B cell (primary cell): ENCODE measurements around the gene HAGH. TPM values are rescaled to one million over a fixed set of nuclear protein-coding genes. Genes with fewer than 3 reads are reported as not detected.

ENCODE experiments used
- ATAC-seq: fragments of 200-7000 bp; cut with Tn5 transposase; one replicate; pipeline ENCODE4 v1.10.0; 2021; ENCODE audit warnings: low read depth, mild to moderate bottlenecking, moderate number of reproducible peaks, moderate library complexity
- CTCF ChIA-PET: fragments of 350-600 bp; sonication (Branson Sonifier 250); formaldehyde crosslinking; loops from one replicate; lab custom pipeline; 2021; ENCODE audit warnings: antibody characterized with exemption, inconsistent platforms; lab: Charles Lee
- POLR2A ChIA-PET: fragments of 350-600 bp; sonication (Branson Sonifier 250); formaldehyde crosslinking; loops from one replicate; lab custom pipeline; 2021; ENCODE audit warnings: antibody characterized with exemption; lab: Charles Lee
- DNase-seq: peaks from one replicate; pipeline ENCODE4 v3.0.0; 2013
- H2AFZ ChIP-seq: 2 replicates; pipeline ENCODE4 v1.6.1; 2012; ENCODE audit warnings: mild to moderate bottlenecking, low read depth, low read length; ENCODE audit not compliant: insufficient read depth, poor library complexity, severe bottlenecking
- H3K27ac ChIP-seq, 2 donors: 1 replicate in 1 of 2; 2 replicates in 1 of 2; pipeline ENCODE4 v1.5.1; 2012 to 2013; ENCODE audit warnings: low read length in 2 of 2, mild to moderate bottlenecking in 2 of 2, moderate library complexity in 1 of 2
- H3K27me3 ChIP-seq, 4 experiments: fragments of 200-600 bp in 1 of 4; sonication (generic) in 1 of 4; replicated peaks in 1 of 4; 1 replicate in 2 of 4; 2 replicates in 2 of 4; pipeline versions ENCODE4 v1.6.1 to v1.7.0; 2013 to 2016; ENCODE audit warnings: low read length in 3 of 4, mild to moderate bottlenecking in 2 of 4, mixed read lengths in 1 of 4, moderate library complexity in 1 of 4; ENCODE audit not compliant: insufficient read depth in 4 of 4, control insufficient read depth in 3 of 4; ENCODE audit errors: control extremely low read depth in 1 of 4
- H3K36me3 ChIP-seq, 2 experiments: replicated peaks in 1 of 2; 1 replicate in 1 of 2; 2 replicates in 1 of 2; pipeline versions ENCODE4 v1.6.1 to v1.7.1; 2013; ENCODE audit warnings: low read length in 1 of 2; ENCODE audit not compliant: insufficient read depth in 2 of 2, control insufficient read depth in 1 of 2; ENCODE audit errors: control extremely low read depth in 1 of 2, extremely low read depth in 1 of 2
- H3K4me1 ChIP-seq, 2 donors: fragments of 200-600 bp in 1 of 2; sonication (generic) in 1 of 2; 1 replicate in 1 of 2; 2 replicates in 1 of 2; pipeline versions ENCODE4 v1.5.1 to v1.6.1; 2013 to 2017; ENCODE audit warnings: low read length in 2 of 2; ENCODE audit not compliant: control insufficient read depth in 2 of 2, insufficient read depth in 2 of 2
- H3K4me2 ChIP-seq: replicated peaks from 2 replicates; pipeline ENCODE3; 2012; ENCODE audit warnings: mild to moderate bottlenecking, low read depth, low read length; ENCODE audit not compliant: poor library complexity, severe bottlenecking
- H3K4me3 ChIP-seq, 5 experiments: fragments of 200-600 bp in 1 of 5; sonication (generic) in 1 of 5; 1 replicate in 3 of 5; 2 replicates in 2 of 5; pipeline versions ENCODE4 v1.5.1 to v1.7.0; 2011 to 2016; ENCODE audit warnings: low read length in 4 of 5, mild to moderate bottlenecking in 4 of 5, low read depth in 2 of 5, control low read depth in 1 of 5, moderate library complexity in 1 of 5; ENCODE audit not compliant: insufficient read depth in 1 of 5; ENCODE audit errors: control extremely low read depth in 1 of 5, extremely low read depth in 1 of 5
- H3K79me2 ChIP-seq: fragments of 200-600 bp; sonication (generic); one replicate; pipeline ENCODE4 v1.6.0; 2016; ENCODE audit warnings: low read length; ENCODE audit not compliant: control insufficient read depth, insufficient read depth
- H3K9ac ChIP-seq: fragments of 200-600 bp; sonication (generic); 2 replicates; pipeline ENCODE4 v1.6.1; 2017; ENCODE audit warnings: mild to moderate bottlenecking, low read length, moderate library complexity
- H3K9me3 ChIP-seq, 3 donors: one replicate each; pipeline versions ENCODE4 v1.6.1 to v1.7.1; 2013; ENCODE audit warnings: low read length in 2 of 3; ENCODE audit not compliant: control insufficient read depth in 2 of 3, insufficient read depth in 1 of 3; ENCODE audit errors: control extremely low read depth in 1 of 3
- H4K20me1 ChIP-seq: 2 replicates; pipeline ENCODE4 v1.6.0; 2012; ENCODE audit warnings: mild to moderate bottlenecking, low read length; ENCODE audit not compliant: insufficient read depth, control insufficient read depth, poor library complexity, severe bottlenecking
- H3K27ac Mint-ChIP-seq: one replicate; pipeline ENCODE4 v1.8.0; 2021; ENCODE audit warnings: mixed read lengths
- H3K27me3 Mint-ChIP-seq: one replicate; pipeline ENCODE4 v1.8.0; 2021; ENCODE audit warnings: mixed read lengths
- H3K4me1 Mint-ChIP-seq: one replicate; pipeline ENCODE4 v1.8.0; 2021; ENCODE audit warnings: mixed read lengths
- H3K4me3 Mint-ChIP-seq: one replicate; pipeline ENCODE4 v1.8.0; 2021; ENCODE audit warnings: mixed read lengths
- H3K9me3 Mint-ChIP-seq: one replicate; pipeline ENCODE4 v1.8.0; 2022; ENCODE audit warnings: mixed read lengths; ENCODE audit not compliant: insufficient read depth
- EZH2 ChIP-seq: IDR thresholded peaks from 2 replicates; pipeline ENCODE4 v1.6.1; 2012; ENCODE audit warnings: borderline replicate concordance, low read depth, mild to moderate bottlenecking, moderate library complexity, low read length; ENCODE audit not compliant: insufficient read depth, poor library complexity, severe bottlenecking
- WGBS: methylation state at CpG from one replicate; pipeline ENCODE4 v1.1.5; 2013; ENCODE audit warnings: missing lambda C conversion rate; ENCODE audit not compliant: insufficient coverage; 5-methylcytosine and 5-hydroxymethylcytosine counted together
- intact Hi-C: fragments of 100-400 bp; cut with micrococcal nuclease; formaldehyde crosslinking; loops from one replicate; pipeline ENCODE4 v1.10.0; 2022
- polyA plus RNA-seq: library from polyadenylated mRNA; depleted of rRNA; stranded (reverse); fragments of >200 nt; gene quantifications from 2 replicates; pipeline ENCODE4 v1.2.3, GENCODE V29; 2012
- total RNA-seq, 2 donors: library from RNA; stranded (reverse); fragments of 120-200 nt in 1 of 2; gene quantifications; 1 replicate in 1 of 2; 2 replicates in 1 of 2; pipeline versions ENCODE4 v1.2.3 to v1.2.4, GENCODE V29; 2013 to 2022
- TF ChIP-seq, protein P1 (sequence below): fragments of 200-600 bp; IDR thresholded peaks from one replicate; pipeline ENCODE4 v1.8.0; 2022; ENCODE audit warnings: antibody characterized with exemption, mild to moderate bottlenecking

The HAGH gene
- total and polyA plus RNA-seq, 2 donors (not counting 1 experiment from before 2014, with no cell fraction given): 50.6 to 74.2 TPM

DNA sequence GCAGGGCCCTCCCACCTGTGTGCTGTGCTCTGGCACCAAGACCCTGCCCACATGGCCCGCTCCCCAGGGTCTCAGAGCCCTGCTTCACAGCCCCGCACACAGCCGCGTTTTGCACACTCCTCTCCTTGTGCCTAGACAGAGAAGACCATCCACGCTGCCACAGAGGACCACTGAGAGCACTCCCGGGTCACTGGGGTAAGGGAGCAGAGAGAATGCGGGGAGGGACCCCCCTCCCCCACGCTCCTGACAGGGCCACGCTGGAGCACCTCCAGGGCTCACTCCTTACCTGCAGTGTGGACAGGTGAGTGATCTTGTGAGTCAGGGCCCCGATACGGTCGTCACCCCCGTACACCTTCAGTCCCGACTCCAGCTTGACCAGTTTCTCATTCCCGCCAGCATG is 7.0 kb downstream of the HAGH start:
- H3K9ac ChIP-seq: no peak overlapping the region
- Mint-ChIP-seq H3K4me1 (peaks cover 9% of the 10 kb centered on the region), H3K27ac (no peak overlapping the region), H3K4me3 (no peak overlapping the region), H3K27me3 (no peaks in the 10 kb centered on the region), H3K9me3 (no peaks in the 10 kb centered on the region)
- H3K4me2 ChIP-seq: no peak overlapping the region
- H3K27ac ChIP-seq: no peak overlapping the region
- no peak for DNase-seq
- H4K20me1 ChIP-seq: peaks cover 47% of the 10 kb centered on the region
- CTCF ChIA-PET: no interaction called here
- H3K9me3 ChIP-seq: no peaks in the 10 kb centered on the region
- ATAC-seq: no peak
- intact Hi-C loops: no loop called here
- peaks cover 38% of the 10 kb centered on the region for H3K79me2 ChIP-seq
- POLR2A ChIA-PET: no interaction called here
- TF ChIP-seq EZH2: no peak
- TF ChIP-seq, protein P1, sequence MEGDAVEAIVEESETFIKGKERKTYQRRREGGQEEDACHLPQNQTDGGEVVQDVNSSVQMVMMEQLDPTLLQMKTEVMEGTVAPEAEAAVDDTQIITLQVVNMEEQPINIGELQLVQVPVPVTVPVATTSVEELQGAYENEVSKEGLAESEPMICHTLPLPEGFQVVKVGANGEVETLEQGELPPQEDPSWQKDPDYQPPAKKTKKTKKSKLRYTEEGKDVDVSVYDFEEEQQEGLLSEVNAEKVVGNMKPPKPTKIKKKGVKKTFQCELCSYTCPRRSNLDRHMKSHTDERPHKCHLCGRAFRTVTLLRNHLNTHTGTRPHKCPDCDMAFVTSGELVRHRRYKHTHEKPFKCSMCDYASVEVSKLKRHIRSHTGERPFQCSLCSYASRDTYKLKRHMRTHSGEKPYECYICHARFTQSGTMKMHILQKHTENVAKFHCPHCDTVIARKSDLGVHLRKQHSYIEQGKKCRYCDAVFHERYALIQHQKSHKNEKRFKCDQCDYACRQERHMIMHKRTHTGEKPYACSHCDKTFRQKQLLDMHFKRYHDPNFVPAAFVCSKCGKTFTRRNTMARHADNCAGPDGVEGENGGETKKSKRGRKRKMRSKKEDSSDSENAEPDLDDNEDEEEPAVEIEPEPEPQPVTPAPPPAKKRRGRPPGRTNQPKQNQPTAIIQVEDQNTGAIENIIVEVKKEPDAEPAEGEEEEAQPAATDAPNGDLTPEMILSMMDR: no peak
- no peak overlapping the region for H3K4me3 ChIP-seq
- WGBS: 98% methylated on average over 10 of the region's 15 CpGs
- no peaks in the 10 kb centered on the region for H3K27me3 ChIP-seq
- no peaks in the 10 kb centered on the region for H3K4me1 ChIP-seq
- no peak overlapping the region for H2AFZ ChIP-seq
- H3K36me3 ChIP-seq: peaks cover 2 to 54% of the 10 kb centered on the region in 2 experiments

DNA sequence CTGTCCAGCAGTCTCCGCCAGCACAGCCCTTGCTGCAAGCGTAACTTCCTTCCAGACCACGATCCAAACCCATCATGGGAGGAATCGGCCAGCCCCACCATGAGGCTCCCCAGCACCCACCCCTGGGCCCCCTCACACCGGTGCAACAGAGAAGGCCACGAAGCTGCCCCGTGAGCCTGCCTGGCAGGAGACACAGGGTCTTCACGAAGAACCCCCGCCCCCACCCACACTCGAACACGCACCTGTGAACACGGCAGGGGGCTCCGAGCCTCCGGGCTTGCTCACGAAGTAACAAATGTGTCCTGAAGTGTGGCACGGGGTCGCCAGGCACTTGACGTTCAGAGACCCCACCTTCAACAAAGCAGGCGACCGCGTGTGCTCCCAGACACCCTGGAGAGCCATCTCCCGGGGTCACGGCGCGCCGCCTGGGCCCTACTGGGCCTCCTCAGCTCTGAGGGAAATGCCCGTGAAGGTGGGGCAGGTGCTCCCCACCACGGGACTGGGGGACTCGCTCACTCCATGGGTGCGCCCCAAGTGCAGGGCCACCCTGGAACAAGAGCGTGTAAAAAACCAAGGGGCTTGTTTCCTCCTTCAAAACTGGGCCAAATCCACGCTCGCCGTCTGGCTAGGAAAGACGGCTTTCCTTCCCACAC is 7.6 kb downstream of the HAGH start:
- no peak overlapping the region for H3K27ac Mint-ChIP-seq

More for the DNA sequence above, 7.6 kb downstream of the HAGH start:
- Histone ChIP-seq H3K27ac (no peak overlapping the region), H4K20me1 (peaks cover 41% of the 10 kb centered on the region), H3K27me3 (no peaks in the 10 kb centered on the region), H3K4me3 (no peak overlapping the region), H3K79me2 (peaks cover 32% of the 10 kb centered on the region), H2AFZ (no peak overlapping the region), H3K4me1 (no peaks in the 10 kb centered on the region), H3K9ac (no peak overlapping the region), H3K36me3 (peaks cover 2 to 54% of the 10 kb centered on the region in 2 experiments), H3K9me3 (no peaks in the 10 kb centered on the region), H3K4me2 (no peak overlapping the region)
- H3K4me3 Mint-ChIP-seq: no peak overlapping the region
- ATAC-seq (no peak), DNase-seq (no peak)
- CTCF ChIA-PET: no interaction called here
- H3K9me3 Mint-ChIP-seq: no peaks in the 10 kb centered on the region
- peaks cover 4% of the 10 kb centered on the region for H3K4me1 Mint-ChIP-seq
- intact Hi-C loops: no loop called here
- no peaks in the 10 kb centered on the region for H3K27me3 Mint-ChIP-seq
- no peak for TF ChIP-seq EZH2
- TF ChIP-seq, protein P1: no peak
- WGBS: over 99% methylated on average over 29 of the region's 35 CpGs
- POLR2A ChIA-PET: no interaction called here
